Measurements from ENCODE around the gene PRSS21. TPM values are rescaled to one million over a fixed set of nuclear protein-coding genes. Genes with fewer than 3 reads are reported as not detected.

PRSS21 gene
- polyA plus RNA-seq, 3 donors: 2.1 to 9.0 (median 3.1) TPM

DNA sequence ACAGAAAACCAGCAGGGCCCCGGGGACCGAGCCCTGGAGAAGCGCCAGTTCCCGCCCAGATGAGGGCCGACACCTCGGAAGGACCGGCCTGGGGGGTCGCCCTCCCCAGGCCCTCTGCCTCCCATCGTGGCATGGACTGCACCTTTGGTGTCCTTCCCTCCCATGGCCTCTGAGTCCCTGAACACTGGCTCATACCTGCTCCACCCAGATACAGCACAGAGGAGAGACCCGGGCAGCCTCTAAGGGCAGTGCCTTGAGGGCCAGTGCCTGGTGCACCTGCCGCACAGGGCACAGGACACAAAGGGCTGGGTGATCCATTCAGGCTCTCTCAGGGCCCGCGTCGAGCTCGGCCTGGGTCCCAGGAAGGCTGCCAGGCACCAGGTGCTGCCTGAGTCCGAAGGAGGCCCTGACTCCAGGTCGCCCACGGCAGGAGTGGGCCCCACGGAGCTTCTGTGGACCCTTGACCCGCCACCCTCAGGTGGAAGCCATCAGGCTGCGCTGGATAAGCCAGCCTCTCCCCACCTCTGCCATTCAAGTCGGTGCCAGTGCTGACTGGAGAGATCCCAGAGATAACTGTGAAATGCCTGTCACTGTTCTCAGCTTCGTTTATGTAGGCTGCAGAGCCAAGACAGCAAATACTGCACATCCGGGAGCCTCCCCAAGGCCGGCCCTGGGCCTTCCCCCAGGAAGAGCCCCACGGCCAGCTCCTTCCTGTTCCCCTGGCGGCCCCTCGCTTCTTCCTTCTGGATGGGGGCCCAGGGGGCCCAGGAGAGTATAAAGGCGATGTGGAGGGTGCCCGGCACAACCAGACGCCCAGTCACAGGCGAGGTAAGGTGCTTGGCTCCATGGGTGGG, 12.7 kb downstream of the PRSS21 start, which contains the start of gene ZG16B:
Gene ZG16B, plus strand, starts transcription at position 803 of the 854 bp plus-strand sequence. CDS start 139 bp downstream, outside the sequence.
- WGBS (ENCODE audit: insufficient coverage): 46% methylated on average over 21 of the region's 32 CpGs
- Mint-ChIP-seq H3K27ac (peak within 1 kb of the TSS in 2 of 7 donors; percentile 30 to 55), H3K9me3 (peaks cover 1 to 11% (median 6%) of the 10 kb centered on the region in 7 donors), H3K27me3 (ENCODE audit: low read depth in 3 of 3) (peaks cover under 1 to 8% (median 4%) of the 10 kb centered on the region in 3 donors), H3K36me3 (no peaks in the 10 kb centered on the region), H3K4me3 (peak within 1 kb of the TSS; percentile 50 to 71), H3K4me1 (peaks cover 12% of the 10 kb centered on the region)
- H3K9me3 ChIP-seq (replicated peaks in 1 of 2; ENCODE audit: control insufficient read depth in 1 of 2, insufficient read depth in 1 of 2, low read length in 2 of 2): peaks cover 0 to 4% of the 10 kb centered on the region in 2 donors
- H3K36me3 ChIP-seq (replicated peaks in 1 of 2; ENCODE audit: control insufficient read depth in 1 of 2, insufficient read depth in 2 of 2, low read length in 2 of 2): no peaks in the 10 kb centered on the region
- H3K27ac ChIP-seq (ENCODE audit: low read depth in 1 of 2, low read length in 2 of 2): peak within 1 kb of the TSS; percentile 6 to 64
- H3K4me2 ChIP-seq (replicated peaks; ENCODE audit: extremely low read depth, low read length, poor library complexity, severe bottlenecking): peak within 1 kb of the TSS; percentile 52
- H3K4me3 ChIP-seq (replicated peaks in 1 of 3; ENCODE audit: low read depth in 2 of 3, low read length in 3 of 3): peak within 1 kb of the TSS in 1 of 3 experiments; percentile 42
- H2AFZ ChIP-seq (ENCODE audit: insufficient read depth, low read depth, low read length, poor library complexity, severe bottlenecking): peak within 1 kb of the TSS; percentile 78
- H4K20me1 ChIP-seq (ENCODE audit: insufficient read depth, low read length): no peaks in the 10 kb centered on the region
- H3K27me3 ChIP-seq (ENCODE audit: control insufficient read depth in 2 of 2, insufficient read depth in 2 of 2, low read length in 2 of 2): no peaks in the 10 kb centered on the region
- H3K4me1 ChIP-seq (ENCODE audit: control insufficient read depth in 1 of 2, insufficient read depth in 2 of 2, low read length in 2 of 2): peaks cover 14 to 18% of the 10 kb centered on the region in 2 donors
- no peak for DNase-seq
- H3K79me2 ChIP-seq (ENCODE audit: insufficient read depth, low read length): no peaks in the 10 kb centered on the region
- peak within 1 kb of the TSS; percentile 48 for H3K9ac ChIP-seq (ENCODE audit: insufficient read depth, low read length, poor library complexity, severe bottlenecking)
- intact Hi-C loops (cut with micrococcal nuclease): no loop called here
- TF ChIP-seq CTCF (IDR thresholded peaks at IDR 0.05): no peak

GRCh38 chr16:2830355-2830695, 13.3 kb downstream of the PRSS21 start:
- peak overlapping the region in 1 of 3 experiments; percentile 42 for H3K4me3 ChIP-seq (replicated peaks in 1 of 3; ENCODE audit: low read depth in 2 of 3, low read length in 3 of 3)
- peak overlapping the region; percentile 48 for H3K9ac ChIP-seq (ENCODE audit: insufficient read depth, low read length, poor library complexity, severe bottlenecking)
- peaks cover 0 to 4% of the 10 kb centered on the region in 2 donors for H3K9me3 ChIP-seq (replicated peaks in 1 of 2; ENCODE audit: control insufficient read depth in 1 of 2, insufficient read depth in 1 of 2, low read length in 2 of 2)
- TF ChIP-seq CTCF (IDR thresholded peaks at IDR 0.05): no peak
- H3K4me2 ChIP-seq (replicated peaks; ENCODE audit: extremely low read depth, low read length, poor library complexity, severe bottlenecking): peak overlapping the region; percentile 52
- peak overlapping the region in 1 of 7 donors; percentile 55 for H3K27ac Mint-ChIP-seq
- H3K27ac ChIP-seq (ENCODE audit: low read depth in 1 of 2, low read length in 2 of 2): peak overlapping the region in 1 of 2 donors; percentile 64
- intact Hi-C loops (cut with micrococcal nuclease): no loop called here
- no peaks in the 10 kb centered on the region for H3K79me2 ChIP-seq (ENCODE audit: insufficient read depth, low read length)
- H3K4me1 ChIP-seq (ENCODE audit: control insufficient read depth in 1 of 2, insufficient read depth in 2 of 2, low read length in 2 of 2): peaks cover 14 to 18% of the 10 kb centered on the region in 2 donors
- DNase-seq: no peak
- H3K36me3 ChIP-seq (replicated peaks in 1 of 2; ENCODE audit: control insufficient read depth in 1 of 2, insufficient read depth in 2 of 2, low read length in 2 of 2): no peaks in the 10 kb centered on the region
- peaks cover 0 to 8% (median 4%) of the 10 kb centered on the region in 3 donors for H3K27me3 Mint-ChIP-seq (ENCODE audit: low read depth in 3 of 3)
- H2AFZ ChIP-seq (ENCODE audit: insufficient read depth, low read depth, low read length, poor library complexity, severe bottlenecking): peak overlapping the region; percentile 78
- WGBS (ENCODE audit: insufficient coverage): 77% methylated on average over 5 of the region's 5 CpGs
- H4K20me1 ChIP-seq (ENCODE audit: insufficient read depth, low read length): no peaks in the 10 kb centered on the region
- H3K36me3 Mint-ChIP-seq: no peaks in the 10 kb centered on the region
- no peaks in the 10 kb centered on the region for H3K27me3 ChIP-seq (ENCODE audit: control insufficient read depth in 2 of 2, insufficient read depth in 2 of 2, low read length in 2 of 2)
- H3K4me3 Mint-ChIP-seq: peak overlapping the region; percentile 50 to 71
- H3K4me1 Mint-ChIP-seq: peaks cover 12% of the 10 kb centered on the region
- H3K9me3 Mint-ChIP-seq: peaks cover 1 to 11% (median 6%) of the 10 kb centered on the region in 7 donors
